Bronchial epithelial cell (primary cell): ENCODE measurements around the gene TUBB2B. TPM values are rescaled to one million over a fixed set of nuclear protein-coding genes. Genes with fewer than 3 reads are reported as not detected.

Experiments
- DNase-seq: peaks from one replicate; pipeline ENCODE4 v3.0.0-alpha.2; 2010; ENCODE audit warnings: low read depth
- FAIRE-seq: peaks from 2 replicates; lab custom pipeline; 2011; peaks lifted over from hg19 to GRCh38; lab: Jason Lieb, UNC
- H3K27me3 ChIP-seq: 2 replicates; pipeline ENCODE4 v1.5.1; 2011; ENCODE audit warnings: low read length; ENCODE audit not compliant: control insufficient read depth, insufficient read depth
- H3K36me3 ChIP-seq: 2 replicates; pipeline ENCODE4 v1.5.1; 2011; ENCODE audit warnings: low read length; ENCODE audit not compliant: control insufficient read depth, insufficient read depth
- H3K4me3 ChIP-seq: 2 replicates; pipeline ENCODE4 v1.5.1; 2011; ENCODE audit warnings: mild to moderate bottlenecking, low read depth, low read length, control low read depth
- CTCF ChIP-seq: IDR thresholded peaks from 2 replicates; pipeline ENCODE4 v1.5.1; 2011; ENCODE audit warnings: mild to moderate bottlenecking, moderate library complexity, low read length, control low read depth, inconsistent platforms; ENCODE audit not compliant: insufficient read depth, severe bottlenecking
- total RNA-seq: library from RNA; depleted of rRNA; stranded (reverse); fragments of >200 nt; gene quantifications from 2 replicates; pipeline ENCODE4 v1.2.1, GENCODE V29; 2014

TUBB2B gene
- total RNA-seq, 1 donor from 2014 or later, result under 0.01 TPM

GRCh38 chr6:3252861-3253596 lies 25.6 kb upstream of the TUBB2B start:
- Histone ChIP-seq H3K36me3 (no peaks in the 10 kb centered on the region), H3K27me3 (no peaks in the 10 kb centered on the region), H3K4me3 (no peak overlapping the region)
- no peak for DNase-seq
- TF ChIP-seq CTCF, result no peak
- no peak for FAIRE-seq

GRCh38 chr6:3252369-3252768 lies 24.9 kb upstream of the TUBB2B start:
- DNase-seq (no peak), FAIRE-seq (peak; percentile 18)
- Histone ChIP-seq H3K4me3 (no peak overlapping the region), H3K27me3 (no peaks in the 10 kb centered on the region), H3K36me3 (no peaks in the 10 kb centered on the region)
- no peak for TF ChIP-seq CTCF

DNA sequence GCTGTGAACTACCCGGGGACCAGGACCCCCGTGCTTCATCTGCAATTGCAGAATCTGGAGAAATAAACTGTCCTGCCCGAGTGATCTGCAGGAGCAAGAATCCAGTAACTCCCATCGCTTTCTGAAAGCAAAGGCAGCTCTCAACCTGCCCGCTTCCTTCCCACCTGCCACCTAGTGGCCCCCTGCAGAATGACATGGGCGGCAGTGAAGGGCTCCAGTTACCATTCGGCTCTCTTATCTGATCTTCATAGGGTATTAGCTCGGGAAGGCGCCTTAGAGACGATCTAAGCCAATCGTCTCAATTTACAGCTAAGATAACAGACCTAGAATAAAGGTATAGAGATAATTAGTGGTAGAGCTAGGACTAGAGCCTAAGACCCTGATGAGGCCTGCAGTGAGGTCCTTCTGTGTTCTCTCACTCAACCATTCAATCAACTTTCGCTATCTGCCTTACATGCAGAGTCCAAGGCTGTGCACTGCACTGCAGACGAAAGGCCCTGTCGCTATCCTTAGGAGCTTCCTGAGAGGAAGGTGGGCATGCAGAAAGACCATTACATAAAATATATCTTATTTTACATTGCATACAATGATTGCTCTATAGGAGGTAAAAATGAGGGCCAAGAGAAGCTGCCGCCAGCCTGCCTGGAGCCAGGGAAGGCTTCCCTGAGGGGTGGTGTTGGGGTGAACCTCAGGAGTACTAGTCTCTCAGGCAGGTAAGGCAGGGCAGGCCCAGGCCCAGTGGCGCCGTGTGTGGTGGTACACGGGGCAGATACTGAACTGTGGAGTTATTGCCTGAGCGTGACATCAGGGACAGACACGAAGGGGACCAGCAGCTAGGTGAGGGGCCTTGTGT lies 24.2 kb upstream of the TUBB2B start:
- peak; percentile 95 for TF ChIP-seq CTCF
- no peaks in the 10 kb centered on the region for H3K36me3 ChIP-seq
- peak; percentile 65 for DNase-seq
- no peak overlapping the region for H3K4me3 ChIP-seq
- no peak for FAIRE-seq
- H3K27me3 ChIP-seq, result no peaks in the 10 kb centered on the region

- no peaks in the 10 kb centered on the region for H3K36me3 ChIP-seq
- no peaks in the 10 kb centered on the region for H3K27me3 ChIP-seq
- TF ChIP-seq CTCF, result no peak
- FAIRE-seq (no peak), DNase-seq (no peak)
- H3K4me3 ChIP-seq, result no peak overlapping the region
These were observed 22.8 kb upstream of the TUBB2B start for GRCh38 chr6:3250231-3250675.

GRCh38 chr6:3249821-3250220 lies 22.4 kb upstream of the TUBB2B start:
- no peaks in the 10 kb centered on the region for H3K27me3 ChIP-seq
- DNase-seq (no peak), FAIRE-seq (no peak)
- H3K4me3 ChIP-seq, result no peak overlapping the region
- no peaks in the 10 kb centered on the region for H3K36me3 ChIP-seq
- TF ChIP-seq CTCF, result no peak
